ENCODE measurements around the gene SPECC1.

SPECC1 gene

DNA sequence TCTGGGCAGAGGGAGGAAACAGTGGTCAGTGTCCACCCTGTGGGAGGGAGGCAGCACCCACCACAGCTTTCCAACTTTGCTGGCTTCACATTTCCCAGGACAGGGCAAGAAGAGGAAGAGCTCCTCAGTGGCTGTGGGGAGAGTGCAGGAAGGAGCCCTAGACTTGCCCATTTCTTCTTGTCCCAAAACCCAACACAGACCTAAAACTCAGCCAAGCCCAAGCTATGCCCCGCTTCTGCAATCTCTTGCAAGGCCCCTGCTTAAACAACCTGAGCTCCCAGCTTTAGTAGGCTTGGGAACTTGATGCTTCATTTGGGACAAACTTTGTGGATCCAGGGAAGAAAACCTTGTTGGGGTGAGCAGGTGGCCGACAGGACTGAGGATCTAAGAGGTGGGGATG lies 284.3 kb downstream of the SPECC1 start:
- no peak for DNase-seq (ENCODE audit: low read depth)
- no peak overlapping the region for H3K4me3 ChIP-seq (ENCODE audit: low read depth, low read length)

DNA sequence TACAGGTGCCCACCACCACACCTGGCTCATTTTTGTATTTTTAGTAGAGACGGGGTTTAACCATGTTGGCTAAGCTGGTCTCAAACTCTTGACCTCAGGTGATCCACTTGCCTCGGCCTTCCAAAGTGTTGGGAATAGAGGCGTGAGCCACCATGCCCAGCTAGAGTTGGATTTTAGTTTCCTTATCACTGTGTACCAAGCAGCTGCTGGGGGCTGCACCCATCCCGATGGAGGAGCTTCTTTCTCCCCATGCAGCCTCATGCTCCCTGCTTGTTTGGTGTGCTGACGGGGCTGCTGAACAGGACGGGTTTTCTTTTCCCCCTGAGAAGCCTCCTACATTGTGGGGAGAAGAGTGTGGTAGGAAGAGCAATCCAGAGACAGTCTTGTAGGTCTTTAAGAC lies 285.0 kb downstream of the SPECC1 start:
- no peak for DNase-seq (ENCODE audit: low read depth)
- no peak for TF ChIP-seq CTCF (IDR thresholded peaks at IDR 0.05; ENCODE audit: low read depth, low read length, missing control alignments)
- no peak overlapping the region for H3K4me3 ChIP-seq (ENCODE audit: low read depth, low read length)

More for the DNA sequence above, 284.3 kb downstream of the SPECC1 start:
- TF ChIP-seq CTCF (IDR thresholded peaks at IDR 0.05; ENCODE audit: low read depth, low read length, missing control alignments): no peak

DNA sequence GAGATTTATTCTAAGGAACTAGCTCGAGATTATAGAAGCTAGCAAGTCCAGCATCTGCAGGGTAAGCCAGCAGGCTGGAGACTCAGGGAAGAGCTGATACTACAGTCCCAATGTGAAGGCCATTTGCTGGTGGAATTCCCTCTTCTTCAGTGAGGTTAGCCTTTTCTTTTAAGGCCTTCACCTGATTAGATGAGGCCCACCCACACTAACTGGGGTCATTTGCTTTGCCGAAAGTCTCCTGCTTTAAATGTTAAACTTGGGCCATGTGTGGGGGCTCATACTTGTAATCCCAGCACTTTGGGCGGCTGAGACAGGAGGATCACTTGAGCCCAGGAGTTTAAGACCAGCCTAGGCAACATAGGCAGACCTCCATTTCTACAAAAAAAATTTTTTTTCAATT lies 289.9 kb downstream of the SPECC1 start:
- DNase-seq (ENCODE audit: low read depth): no peak
- H3K4me3 ChIP-seq (ENCODE audit: low read depth, low read length): no peak overlapping the region
- no peak for TF ChIP-seq CTCF (IDR thresholded peaks at IDR 0.05; ENCODE audit: low read depth, low read length, missing control alignments)

GRCh38 chr17:20300436-20300934 lies 291.3 kb downstream of the SPECC1 start:
- DNase-seq (ENCODE audit: low read depth): no peak
- H3K4me3 ChIP-seq (ENCODE audit: low read depth, low read length): no peak overlapping the region

GRCh38 chr17:20302246-20302917 lies 293.2 kb downstream of the SPECC1 start:
- no peak for TF ChIP-seq CTCF (IDR thresholded peaks at IDR 0.05; ENCODE audit: low read depth, low read length, missing control alignments)
- H3K4me3 ChIP-seq (ENCODE audit: low read depth, low read length): no peak overlapping the region
- no peak for DNase-seq (ENCODE audit: low read depth)

More at GRCh38 chr17:20300436-20300934, 291.3 kb downstream of the SPECC1 start:
- TF ChIP-seq CTCF (IDR thresholded peaks at IDR 0.05; ENCODE audit: low read depth, low read length, missing control alignments): no peak

DNA sequence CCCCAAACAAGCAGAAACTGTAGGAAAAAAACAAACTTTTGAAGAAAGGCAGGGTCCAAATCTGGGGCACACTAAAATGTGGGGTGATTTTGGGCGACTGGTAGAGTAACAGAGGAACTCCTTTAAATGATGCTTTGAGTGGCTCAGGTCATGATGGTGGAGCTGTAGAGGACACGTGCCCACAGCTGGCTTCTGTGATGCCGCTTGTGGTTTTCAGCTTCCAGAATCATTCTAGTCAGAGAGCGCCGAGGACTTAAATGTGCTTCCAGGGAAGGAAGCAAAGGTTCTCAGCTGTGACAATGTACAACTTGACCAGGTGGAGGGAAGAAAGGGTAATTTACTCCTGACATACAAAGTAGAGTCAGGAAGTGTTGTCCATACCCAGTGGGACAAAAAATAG lies 295.8 kb downstream of the SPECC1 start:
- DNase-seq (ENCODE audit: low read depth): no peak

More for the DNA sequence above, 295.8 kb downstream of the SPECC1 start:
- TF ChIP-seq CTCF (IDR thresholded peaks at IDR 0.05; ENCODE audit: low read depth, low read length, missing control alignments): no peak
- no peak overlapping the region for H3K4me3 ChIP-seq (ENCODE audit: low read depth, low read length)
